GM21367 (cell line): ENCODE measurements around the gene SPATA1.

ENCODE experiments used
- ATAC-seq: cut with Tn5 transposase; IDR thresholded peaks from one replicate; pipeline ENCODE4 v1.9.1; 2021; ENCODE audit not compliant: unreplicated experiment

SPATA1 gene

GRCh38 chr1:84508510-84508909 is 2.3 kb downstream of the SPATA1 start:
- ATAC-seq: no peak

GRCh38 chr1:84509029-84509428 is 2.8 kb downstream of the SPATA1 start:
- no peak for ATAC-seq

- no peak for ATAC-seq
These were observed 4.0 kb downstream of the SPATA1 start for GRCh38 chr1:84510165-84510564.

GRCh38 chr1:84510668-84511067 is 4.5 kb downstream of the SPATA1 start:
- ATAC-seq: no peak

- no peak for ATAC-seq
These were observed 18.4 kb downstream of the SPATA1 start for GRCh38 chr1:84524590-84524989.

- no peak for ATAC-seq
These were observed 19.6 kb downstream of the SPATA1 start for GRCh38 chr1:84525779-84526178.

- ATAC-seq: no peak
These were observed 32.4 kb downstream of the SPATA1 start for GRCh38 chr1:84538599-84538998.

GRCh38 chr1:84539972-84540371 is 33.8 kb downstream of the SPATA1 start:
- ATAC-seq: no peak

GRCh38 chr1:84540759-84541158 is 34.6 kb downstream of the SPATA1 start:
- no peak for ATAC-seq

GRCh38 chr1:84541679-84542078 is 35.5 kb downstream of the SPATA1 start:
- no peak for ATAC-seq

- no peak for ATAC-seq
These were observed 44.6 kb downstream of the SPATA1 start for GRCh38 chr1:84550826-84551225.

GRCh38 chr1:84569216-84569615 is 63.0 kb downstream of the SPATA1 start:
- no peak for ATAC-seq

- ATAC-seq: no peak
These were observed 64.4 kb downstream of the SPATA1 start for GRCh38 chr1:84570436-84571149.

- no peak for ATAC-seq
These were observed 65.0 kb downstream of the SPATA1 start for GRCh38 chr1:84571150-84571535.

- no peak for ATAC-seq
These were observed 67.3 kb downstream of the SPATA1 start for GRCh38 chr1:84573481-84573966.

- peak; percentile 86 for ATAC-seq
These were observed 68.0 kb downstream of the SPATA1 start, which contains the start of gene CTBS for GRCh38 chr1:84573967-84574842. Gene CTBS (minus strand): TSS chr1:84574440. CDS start chr1:84574415, 25 bp downstream.

- ATAC-seq: no peak
These were observed 68.8 kb downstream of the SPATA1 start for GRCh38 chr1:84574936-84575335.

GRCh38 chr1:84581648-84582047 is 75.5 kb downstream of the SPATA1 start:
- ATAC-seq: no peak

- ATAC-seq: no peak
These were observed 76.8 kb downstream of the SPATA1 start for GRCh38 chr1:84582802-84583587.

GRCh38 chr1:84583648-84584047 is 77.5 kb downstream of the SPATA1 start:
- no peak for ATAC-seq

- ATAC-seq: no peak
These were observed 77.9 kb downstream of the SPATA1 start for GRCh38 chr1:84584126-84584525.
